ENCODE data around the gene POMT1. TPM values are rescaled to one million over a fixed set of nuclear protein-coding genes. Genes with fewer than 3 reads are reported as not detected.

POMT1 gene
- total RNA-seq, 1 donor from 2014 or later, result 61.0 TPM

DNA sequence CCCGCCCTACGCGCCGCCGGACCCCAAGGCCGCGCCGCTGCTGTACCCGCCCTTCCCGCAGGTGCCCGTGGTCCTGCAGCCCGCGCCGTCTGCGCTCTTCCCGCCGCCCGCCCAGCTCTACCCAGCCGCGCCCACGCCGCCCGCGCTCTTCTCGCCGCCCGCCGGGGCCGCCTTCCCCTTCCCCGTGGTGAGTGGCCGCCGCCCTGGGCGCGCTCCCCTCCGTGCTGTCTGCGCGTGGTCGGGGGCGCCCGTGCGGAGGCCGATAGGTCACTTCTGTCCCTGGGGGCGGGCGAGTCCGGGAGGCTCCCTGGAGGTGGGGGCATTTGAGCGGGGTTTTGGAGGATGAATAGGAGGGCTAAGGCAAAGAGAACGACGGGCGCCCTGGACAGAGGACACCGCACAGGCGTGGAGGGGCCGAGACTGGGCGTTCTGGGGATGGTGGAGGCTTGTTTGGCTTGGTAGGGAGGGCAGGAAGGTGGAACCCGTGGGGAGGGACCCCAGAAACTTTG lies 52.2 kb downstream of the POMT1 start:
- TF ChIP-seq, protein P1, sequence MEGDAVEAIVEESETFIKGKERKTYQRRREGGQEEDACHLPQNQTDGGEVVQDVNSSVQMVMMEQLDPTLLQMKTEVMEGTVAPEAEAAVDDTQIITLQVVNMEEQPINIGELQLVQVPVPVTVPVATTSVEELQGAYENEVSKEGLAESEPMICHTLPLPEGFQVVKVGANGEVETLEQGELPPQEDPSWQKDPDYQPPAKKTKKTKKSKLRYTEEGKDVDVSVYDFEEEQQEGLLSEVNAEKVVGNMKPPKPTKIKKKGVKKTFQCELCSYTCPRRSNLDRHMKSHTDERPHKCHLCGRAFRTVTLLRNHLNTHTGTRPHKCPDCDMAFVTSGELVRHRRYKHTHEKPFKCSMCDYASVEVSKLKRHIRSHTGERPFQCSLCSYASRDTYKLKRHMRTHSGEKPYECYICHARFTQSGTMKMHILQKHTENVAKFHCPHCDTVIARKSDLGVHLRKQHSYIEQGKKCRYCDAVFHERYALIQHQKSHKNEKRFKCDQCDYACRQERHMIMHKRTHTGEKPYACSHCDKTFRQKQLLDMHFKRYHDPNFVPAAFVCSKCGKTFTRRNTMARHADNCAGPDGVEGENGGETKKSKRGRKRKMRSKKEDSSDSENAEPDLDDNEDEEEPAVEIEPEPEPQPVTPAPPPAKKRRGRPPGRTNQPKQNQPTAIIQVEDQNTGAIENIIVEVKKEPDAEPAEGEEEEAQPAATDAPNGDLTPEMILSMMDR (IDR thresholded peaks at IDR 0.05; ENCODE audit: unreplicated experiment), result no peak
- Mint-ChIP-seq H3K36me3 (ENCODE audit: insufficient read depth) (peaks cover 13% of the 10 kb centered on the region), H3K4me1 (ENCODE audit: low read depth) (peaks cover 7% of the 10 kb centered on the region), H3K27ac (no peak overlapping the region), H3K9me3 (ENCODE audit: low read depth) (peaks cover 2% of the 10 kb centered on the region), H3K27me3 (peaks cover 37% of the 10 kb centered on the region), H3K4me3 (ENCODE audit: low read depth) (peak overlapping the region; percentile 44)
- DNase-seq (ENCODE audit: low spot score, unreplicated experiment), result no peak

DNA sequence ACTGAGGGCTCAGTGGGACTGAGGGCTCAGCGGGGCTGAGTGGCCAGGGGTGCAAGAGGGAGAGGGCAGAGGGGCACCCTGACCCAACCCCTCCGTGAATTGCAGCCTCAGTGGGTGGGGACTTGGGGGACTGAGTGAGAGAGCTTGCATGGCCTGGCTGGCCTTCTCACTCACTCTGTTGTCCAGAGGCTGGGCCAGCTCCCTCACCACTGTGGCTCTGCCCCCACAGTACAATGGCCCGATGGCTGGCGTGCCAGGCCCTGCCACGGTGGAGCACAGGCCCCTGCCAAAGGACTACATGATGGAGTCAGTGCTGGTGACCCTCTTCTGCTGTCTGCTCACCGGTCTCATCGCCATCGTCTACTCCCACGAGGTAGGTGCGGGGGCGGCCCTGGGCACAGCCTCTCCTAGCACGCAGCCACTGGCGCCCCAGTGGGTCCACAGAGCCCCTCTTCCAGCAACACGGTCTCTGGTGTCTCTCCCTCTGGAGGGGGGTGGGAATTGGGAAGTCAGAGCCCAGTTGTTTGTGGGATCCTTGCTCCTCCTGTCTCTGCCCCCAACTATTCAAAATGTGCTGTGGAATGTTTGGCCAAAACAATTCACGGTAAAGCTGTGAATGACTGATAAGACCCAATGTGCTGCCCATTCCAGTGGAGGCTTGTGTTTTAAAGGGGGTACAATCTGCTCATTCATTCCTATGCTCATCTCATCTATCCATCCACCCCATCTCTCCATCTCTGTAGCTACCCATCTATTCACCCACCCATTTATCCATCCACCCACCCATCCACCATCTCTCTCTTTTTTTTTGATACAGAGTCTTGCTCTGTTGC lies 53.3 kb downstream of the POMT1 start:
- Mint-ChIP-seq H3K36me3 (ENCODE audit: insufficient read depth) (peaks cover 13% of the 10 kb centered on the region), H3K9me3 (ENCODE audit: low read depth) (peaks cover 5% of the 10 kb centered on the region), H3K27ac (no peak overlapping the region), H3K4me3 (ENCODE audit: low read depth) (no peak overlapping the region), H3K27me3 (peaks cover 30% of the 10 kb centered on the region), H3K4me1 (ENCODE audit: low read depth) (peaks cover 5% of the 10 kb centered on the region)
- no peak for DNase-seq (ENCODE audit: low spot score, unreplicated experiment)
- TF ChIP-seq, protein P1 (IDR thresholded peaks at IDR 0.05; ENCODE audit: unreplicated experiment), result no peak

DNA sequence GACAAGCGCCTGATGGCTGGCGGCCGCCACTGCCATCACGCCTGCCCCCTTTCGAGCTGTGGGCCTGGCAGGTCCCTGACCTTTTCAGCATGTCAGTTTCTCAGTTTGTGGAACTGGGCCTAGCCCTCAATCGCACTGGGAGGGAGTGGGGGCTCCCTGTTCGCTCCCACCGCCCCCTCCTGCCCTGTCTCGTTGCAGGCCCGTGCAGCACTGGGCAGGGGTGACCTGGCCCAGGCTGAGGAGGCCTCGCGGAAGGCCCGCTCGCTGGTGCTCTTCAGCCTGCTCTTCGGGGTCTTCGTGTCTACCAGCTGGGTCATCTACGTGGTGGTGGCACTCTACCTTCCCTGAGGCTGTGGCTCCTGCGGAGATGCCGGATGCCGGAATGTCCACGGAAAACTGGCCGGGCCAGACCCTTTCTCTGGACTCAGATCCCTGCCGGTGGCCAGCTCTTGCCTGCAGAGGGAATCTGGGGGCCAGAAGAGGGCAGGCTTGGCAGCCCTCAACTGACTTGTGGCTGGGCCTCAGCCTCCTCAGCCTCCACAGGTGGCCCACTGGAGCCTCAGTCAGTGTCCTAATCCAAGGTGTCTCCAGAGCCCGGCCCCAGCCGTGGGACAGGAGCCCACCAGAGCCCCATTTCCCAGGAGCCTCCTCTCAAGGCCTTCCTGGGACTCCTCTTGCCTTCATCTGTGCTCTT lies 55.3 kb downstream of the POMT1 start:
- H3K27me3 Mint-ChIP-seq, result peaks cover 28% of the 10 kb centered on the region
- peaks cover 5% of the 10 kb centered on the region for H3K9me3 Mint-ChIP-seq (ENCODE audit: low read depth)
- TF ChIP-seq, protein P1 (IDR thresholded peaks at IDR 0.05; ENCODE audit: unreplicated experiment), result no peak
- H3K4me1 Mint-ChIP-seq (ENCODE audit: low read depth), result peaks cover 6% of the 10 kb centered on the region
- H3K4me3 Mint-ChIP-seq (ENCODE audit: low read depth), result no peak overlapping the region
- H3K27ac Mint-ChIP-seq, result no peak overlapping the region
- peaks cover 12% of the 10 kb centered on the region for H3K36me3 Mint-ChIP-seq (ENCODE audit: insufficient read depth)
- no peak for DNase-seq (ENCODE audit: low spot score, unreplicated experiment)

DNA sequence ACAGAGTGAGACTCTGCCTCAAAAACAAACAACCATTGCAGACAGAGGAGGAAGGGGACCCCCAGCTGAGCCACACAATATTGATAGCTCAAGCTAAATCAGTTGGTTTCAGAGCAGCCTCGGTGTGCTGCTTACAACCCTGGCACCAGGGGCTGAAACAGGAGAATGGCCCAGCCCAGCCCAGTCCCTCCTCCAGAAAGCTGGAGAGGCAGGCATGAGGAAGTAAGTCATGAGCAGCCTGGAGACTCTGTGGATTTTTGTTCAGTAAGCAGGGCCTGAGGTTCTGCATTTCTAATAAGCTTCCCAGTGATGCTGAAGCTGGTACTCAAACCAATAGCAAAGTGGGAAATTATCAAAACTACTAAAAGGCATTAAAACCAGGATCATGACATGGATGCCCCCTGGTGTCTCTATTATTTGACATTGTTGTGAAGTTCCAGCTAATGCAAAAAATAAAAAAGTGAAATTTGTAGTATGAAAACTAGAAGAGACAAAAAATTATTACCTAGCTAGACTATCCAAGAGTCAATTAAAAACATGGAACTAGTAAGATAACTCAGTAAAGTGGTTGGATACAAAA lies 56.8 kb downstream of the POMT1 start:
- TF ChIP-seq, protein P1 (IDR thresholded peaks at IDR 0.05; ENCODE audit: unreplicated experiment), result no peak
- Mint-ChIP-seq H3K9me3 (ENCODE audit: low read depth) (peaks cover 5% of the 10 kb centered on the region), H3K27ac (no peak overlapping the region), H3K36me3 (ENCODE audit: insufficient read depth) (peaks cover 10% of the 10 kb centered on the region), H3K4me3 (ENCODE audit: low read depth) (no peak overlapping the region), H3K27me3 (peaks cover 19% of the 10 kb centered on the region), H3K4me1 (ENCODE audit: low read depth) (peaks cover 5% of the 10 kb centered on the region)
- no peak for DNase-seq (ENCODE audit: low spot score, unreplicated experiment)
